H9 (cell line): ENCODE data around the gene IER3. TPM values are rescaled to one million over a fixed set of nuclear protein-coding genes. Genes with fewer than 3 reads are reported as not detected.

Experiments
- DNase-seq: peaks from one replicate; pipeline ENCODE4 v3.0.0-alpha.2; 2017
- H2AFZ ChIP-seq: one replicate; pipeline ENCODE4 v1.6.1; 2013; ENCODE audit warnings: mild to moderate bottlenecking, low read length, control low read depth, moderate library complexity
- H2AK5ac ChIP-seq: 2 replicates; pipeline ENCODE4 v1.6.1; 2013; ENCODE audit warnings: low read length, control low read depth, mixed read lengths; ENCODE audit not compliant: insufficient read length
- H2BK120ac ChIP-seq: one replicate; pipeline ENCODE4 v1.6.1; 2013; ENCODE audit warnings: low read depth, mild to moderate bottlenecking, low read length, control low read depth, inconsistent platforms; ENCODE audit not compliant: poor library complexity, severe bottlenecking
- H2BK12ac ChIP-seq: 2 replicates; pipeline ENCODE4 v1.6.1; 2013; ENCODE audit warnings: low read length, control low read depth, mixed read lengths, low read depth; ENCODE audit not compliant: insufficient read length
- H2BK15ac ChIP-seq: 2 replicates; pipeline ENCODE4 v1.6.1; 2013; ENCODE audit warnings: low read depth, low read length, control low read depth
- H2BK20ac ChIP-seq: one replicate; pipeline ENCODE4 v1.6.1; 2013; ENCODE audit warnings: low read depth, mild to moderate bottlenecking, low read length, control low read depth, inconsistent platforms; ENCODE audit not compliant: poor library complexity, severe bottlenecking
- H2BK5ac ChIP-seq: 2 replicates; pipeline ENCODE4 v1.6.1; 2013; ENCODE audit warnings: low read length, control low read depth, mixed read lengths; ENCODE audit not compliant: insufficient read length
- H3K14ac ChIP-seq: 2 replicates; pipeline ENCODE4 v1.6.1; 2013; ENCODE audit warnings: low read length, control low read depth; ENCODE audit not compliant: insufficient read depth
- H3K18ac ChIP-seq: 2 replicates; pipeline ENCODE4 v1.6.1; 2013; ENCODE audit warnings: low read depth, mild to moderate bottlenecking, mixed read lengths, low read length, control low read depth; ENCODE audit not compliant: insufficient read length
- H3K23ac ChIP-seq: 2 replicates; pipeline ENCODE4 v1.6.1; 2013; ENCODE audit warnings: low read length, control low read depth, mixed read lengths, low read depth; ENCODE audit not compliant: insufficient read length
- H3K23me2 ChIP-seq: 2 replicates; pipeline ENCODE4 v1.6.1; 2013; ENCODE audit warnings: low read depth, mild to moderate bottlenecking, mixed read lengths, low read length, control low read depth; ENCODE audit not compliant: insufficient read length, poor library complexity, severe bottlenecking
- H3K27ac ChIP-seq: 2 replicates; pipeline ENCODE4 v1.5.1; 2013; ENCODE audit warnings: low read length, control low read depth, mixed read lengths, low read depth; ENCODE audit not compliant: insufficient read length
- H3K27me3 ChIP-seq: 2 replicates; pipeline ENCODE4 v1.6.1; 2013; ENCODE audit warnings: low read length, control low read depth, inconsistent platforms; ENCODE audit not compliant: insufficient read depth
- H3K4ac ChIP-seq: 2 replicates; pipeline ENCODE4 v1.6.1; 2013; ENCODE audit warnings: low read depth, mild to moderate bottlenecking, control low read depth, inconsistent platforms, low read length, moderate library complexity
- H3K4me1 ChIP-seq: 2 replicates; pipeline ENCODE4 v1.6.1; 2013; ENCODE audit warnings: low read length, control low read depth, inconsistent platforms; ENCODE audit not compliant: insufficient read depth
- H3K4me2 ChIP-seq: 2 replicates; pipeline ENCODE4 v1.6.1; 2013; ENCODE audit warnings: low read length, control low read depth, mixed read lengths; ENCODE audit not compliant: insufficient read length, insufficient read depth
- H3K56ac ChIP-seq: 2 replicates; pipeline ENCODE4 v1.6.1; 2013; ENCODE audit warnings: low read depth, mild to moderate bottlenecking, mixed read lengths, low read length, control low read depth; ENCODE audit not compliant: insufficient read length
- H3K79me1 ChIP-seq: 2 replicates; pipeline ENCODE4 v1.6.1; 2013; ENCODE audit warnings: low read depth, mild to moderate bottlenecking, moderate library complexity, low read length, control low read depth, inconsistent platforms; ENCODE audit not compliant: insufficient read depth, poor library complexity, severe bottlenecking
- H3K79me2 ChIP-seq: 2 replicates; pipeline ENCODE4 v1.6.1; 2013; ENCODE audit warnings: low read length, control low read depth, inconsistent platforms; ENCODE audit not compliant: insufficient read depth
- H3K9ac ChIP-seq: 2 replicates; pipeline ENCODE4 v1.6.1; 2013; ENCODE audit warnings: low read length, control low read depth, mixed read lengths; ENCODE audit not compliant: insufficient read length; ENCODE audit errors: extremely low read depth
- H3K9me3 ChIP-seq: one replicate; pipeline ENCODE4 v1.6.1; 2013; ENCODE audit warnings: low read depth, low read length, inconsistent platforms; ENCODE audit not compliant: control insufficient read depth
- H3T11ph ChIP-seq: one replicate; pipeline ENCODE4 v1.6.1; 2013; ENCODE audit warnings: mild to moderate bottlenecking, low read length, control low read depth, inconsistent platforms
- H4K20me1 ChIP-seq: one replicate; pipeline ENCODE4 v1.6.1; 2013; ENCODE audit not compliant: control insufficient read depth, insufficient read length, insufficient read depth
- H4K5ac ChIP-seq: 2 replicates; pipeline ENCODE4 v1.6.1; 2013; ENCODE audit warnings: low read depth, mild to moderate bottlenecking, mixed read lengths, low read length, control low read depth; ENCODE audit not compliant: insufficient read length
- H4K8ac ChIP-seq: replicated peaks from 2 replicates; pipeline ENCODE4 v1.6.1; 2013; ENCODE audit warnings: low read length, control low read depth, mixed read lengths, low read depth; ENCODE audit not compliant: insufficient read length
- H4K91ac ChIP-seq: 2 replicates; pipeline ENCODE4 v1.6.1; 2013; ENCODE audit warnings: low read depth, mild to moderate bottlenecking, moderate library complexity, mixed read lengths, low read length, control low read depth; ENCODE audit not compliant: insufficient read length
- H3K27ac Mint-ChIP-seq, 3 experiments: 2 replicates in 2 of 3; 3 replicates in 1 of 3; pipeline ENCODE4 v1.8.0; 2020 to 2021; ENCODE audit warnings: mixed read lengths in 3 of 3, mild to moderate bottlenecking in 1 of 3, moderate library complexity in 1 of 3
- H3K27me3 Mint-ChIP-seq: 2 replicates; pipeline ENCODE4 v1.8.0; 2021; ENCODE audit warnings: low read depth, mild to moderate bottlenecking, moderate library complexity, mixed read lengths
- H3K36me3 Mint-ChIP-seq, 3 experiments: 2 replicates in 2 of 3; 3 replicates in 1 of 3; pipeline ENCODE4 v1.8.0; 2020 to 2021; ENCODE audit warnings: low read depth in 3 of 3, mixed read lengths in 3 of 3; ENCODE audit not compliant: insufficient read depth in 1 of 3
- H3K4me1 Mint-ChIP-seq, 2 experiments: 2 replicates each; pipeline ENCODE4 v1.8.0; 2020; ENCODE audit warnings: mixed read lengths in 2 of 2
- H3K4me3 Mint-ChIP-seq, 2 experiments: 2 replicates in 1 of 2; 3 replicates in 1 of 2; pipeline ENCODE4 v1.8.0; 2020 to 2021; ENCODE audit warnings: mild to moderate bottlenecking in 2 of 2, mixed read lengths in 2 of 2, moderate library complexity in 1 of 2
- H3K9me3 Mint-ChIP-seq, 2 experiments: 2 replicates in 1 of 2; 3 replicates in 1 of 2; pipeline ENCODE4 v1.8.0; 2020; ENCODE audit warnings: mild to moderate bottlenecking in 2 of 2, mixed read lengths in 2 of 2, moderate library complexity in 1 of 2
- WGBS: extraction: QIAGEN DNeasy Blood & Tissue Kit; methylation state at CpG from one replicate; pipeline ENCODE4 v1.1.7; 2013; ENCODE audit warnings: missing lambda C conversion rate, low lambda C conversion rate, mixed read lengths; ENCODE audit not compliant: insufficient read length; ENCODE audit errors: extremely low coverage; 5-methylcytosine and 5-hydroxymethylcytosine counted together
- total RNA-seq: library from RNA; stranded (reverse); gene quantifications from 2 replicates; pipeline ENCODE4 v1.2.1, GENCODE V29; 2021
- TF ChIP-seq, protein P1 (sequence below): fragments of 200-600 bp; sonication (generic); conservative IDR thresholded peaks from 3 replicates; pipeline ENCODE4 v1.8.0; 2021; ENCODE audit warnings: antibody characterized with exemption, mild to moderate bottlenecking

IER3 gene
- total RNA-seq, 1 experiment from 2014 or later, result 43.5 TPM

GRCh38 chr6:30721198-30722024 is 22.9 kb downstream of the IER3 start:
- H2BK20ac ChIP-seq, result no peak overlapping the region
- Mint-ChIP-seq H3K27me3 (peaks cover 8% of the 10 kb centered on the region; the same call in 1 of the 2 replicates), H3K36me3 (peaks cover 45 to 58% (median 52%) of the 10 kb centered on the region in 3 experiments), H3K4me3 (peak overlapping the region; percentile 93 to 98), H3K9me3 (peaks cover 6 to 7% of the 10 kb centered on the region in 2 experiments; a peak in 4 of 5 replicates), H3K27ac (peak overlapping the region; percentile 99 to 100 (median 99)), H3K4me1 (peaks cover 34 to 50% of the 10 kb centered on the region in 2 experiments)
- H4K5ac ChIP-seq, result no peak overlapping the region
- H3K23ac ChIP-seq, result no peak overlapping the region
- H3K9me3 ChIP-seq, result no peaks in the 10 kb centered on the region
- WGBS, result no CpG with 5 or more reads among the region's 71 CpGs
- H2BK15ac ChIP-seq, result no peak overlapping the region
- no peak overlapping the region for H4K8ac ChIP-seq
- no peak overlapping the region for H2AFZ ChIP-seq
- no peaks in the 10 kb centered on the region for H4K20me1 ChIP-seq
- no peak overlapping the region for H2BK120ac ChIP-seq
- H3K27me3 ChIP-seq, result no peaks in the 10 kb centered on the region
- no peaks in the 10 kb centered on the region for H3K79me1 ChIP-seq
- H3K27ac ChIP-seq, result peak overlapping the region; percentile 66
- H3K23me2 ChIP-seq, result peaks cover 15% of the 10 kb centered on the region
- TF ChIP-seq, protein P1, sequence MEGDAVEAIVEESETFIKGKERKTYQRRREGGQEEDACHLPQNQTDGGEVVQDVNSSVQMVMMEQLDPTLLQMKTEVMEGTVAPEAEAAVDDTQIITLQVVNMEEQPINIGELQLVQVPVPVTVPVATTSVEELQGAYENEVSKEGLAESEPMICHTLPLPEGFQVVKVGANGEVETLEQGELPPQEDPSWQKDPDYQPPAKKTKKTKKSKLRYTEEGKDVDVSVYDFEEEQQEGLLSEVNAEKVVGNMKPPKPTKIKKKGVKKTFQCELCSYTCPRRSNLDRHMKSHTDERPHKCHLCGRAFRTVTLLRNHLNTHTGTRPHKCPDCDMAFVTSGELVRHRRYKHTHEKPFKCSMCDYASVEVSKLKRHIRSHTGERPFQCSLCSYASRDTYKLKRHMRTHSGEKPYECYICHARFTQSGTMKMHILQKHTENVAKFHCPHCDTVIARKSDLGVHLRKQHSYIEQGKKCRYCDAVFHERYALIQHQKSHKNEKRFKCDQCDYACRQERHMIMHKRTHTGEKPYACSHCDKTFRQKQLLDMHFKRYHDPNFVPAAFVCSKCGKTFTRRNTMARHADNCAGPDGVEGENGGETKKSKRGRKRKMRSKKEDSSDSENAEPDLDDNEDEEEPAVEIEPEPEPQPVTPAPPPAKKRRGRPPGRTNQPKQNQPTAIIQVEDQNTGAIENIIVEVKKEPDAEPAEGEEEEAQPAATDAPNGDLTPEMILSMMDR, result peak; percentile 52
- peak overlapping the region; percentile 78; the same call in 1 of the 2 replicates for H3K4ac ChIP-seq
- no peak overlapping the region for H2AK5ac ChIP-seq
- no peak overlapping the region for H2BK12ac ChIP-seq
- no peak overlapping the region for H2BK5ac ChIP-seq
- no peak overlapping the region for H4K91ac ChIP-seq
- no peak overlapping the region for H3K56ac ChIP-seq
- DNase-seq, result peak; percentile 85
- H3K4me2 ChIP-seq, result peak overlapping the region; percentile 62
- H3K18ac ChIP-seq, result peak overlapping the region; percentile 69
- peaks cover 11% of the 10 kb centered on the region; the same call in 1 of the 2 replicates for H3K79me2 ChIP-seq
- H3K9ac ChIP-seq, result peak overlapping the region; percentile 99
- H3T11ph ChIP-seq, result peak overlapping the region; percentile 86
- peak overlapping the region; percentile 76; the same call in 1 of the 2 replicates for H3K14ac ChIP-seq
- H3K4me1 ChIP-seq, result no peaks in the 10 kb centered on the region
